ENCODE measurements around the gene IQSEC1. TPM values are rescaled to one million over a fixed set of nuclear protein-coding genes. Genes with fewer than 3 reads are reported as not detected.
A peak's percentile ranks its signal among the peaks of the same experiment; 100 is the strongest.

The IQSEC1 gene
- total and polyA plus RNA-seq, 9 of the 15 experiments (the other 6 are each of a cell fraction or from before 2014, with no cell fraction given) = 0.56 to 39.0 (median 6.8) TPM

DNA sequence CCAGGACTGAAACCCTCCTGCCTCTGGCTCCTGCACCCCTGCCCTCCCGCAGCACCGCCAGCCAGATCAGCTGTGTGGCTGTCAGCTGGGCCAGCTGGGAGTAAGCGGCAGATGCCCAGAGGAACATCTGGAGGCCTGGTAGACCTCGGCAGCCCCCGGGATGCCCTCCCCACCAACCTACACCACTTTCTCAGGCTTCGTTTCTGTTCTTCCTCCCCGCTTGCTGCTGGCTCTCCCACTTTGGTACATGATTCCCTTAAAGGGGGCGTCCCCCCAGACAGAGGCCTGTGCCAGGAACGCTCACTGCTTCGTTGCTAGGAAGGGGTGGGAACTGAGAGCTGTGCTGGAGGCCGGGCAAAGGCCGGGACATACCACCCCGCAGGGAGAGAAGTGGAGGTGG is 140.5 kb downstream of the IQSEC1 start (continued):
- no peak for TF ChIP-seq MAFK (IDR thresholded peaks at IDR 0.05; ENCODE audit: low read length)
- TF ChIP-seq SUPT5H (IDR thresholded peaks at IDR 0.05) = no peak
- TF ChIP-seq, protein P1, sequence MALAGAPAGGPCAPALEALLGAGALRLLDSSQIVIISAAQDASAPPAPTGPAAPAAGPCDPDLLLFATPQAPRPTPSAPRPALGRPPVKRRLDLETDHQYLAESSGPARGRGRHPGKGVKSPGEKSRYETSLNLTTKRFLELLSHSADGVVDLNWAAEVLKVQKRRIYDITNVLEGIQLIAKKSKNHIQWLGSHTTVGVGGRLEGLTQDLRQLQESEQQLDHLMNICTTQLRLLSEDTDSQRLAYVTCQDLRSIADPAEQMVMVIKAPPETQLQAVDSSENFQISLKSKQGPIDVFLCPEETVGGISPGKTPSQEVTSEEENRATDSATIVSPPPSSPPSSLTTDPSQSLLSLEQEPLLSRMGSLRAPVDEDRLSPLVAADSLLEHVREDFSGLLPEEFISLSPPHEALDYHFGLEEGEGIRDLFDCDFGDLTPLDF (CRISPR knock-in tag; IDR thresholded peaks at IDR 0.05) = no peak
- TF ChIP-seq STAT5B (CRISPR knock-in tag; IDR thresholded peaks at IDR 0.05) = no peak
- no peak for TF ChIP-seq FUS (optimal IDR thresholded peaks at IDR 0.05; ENCODE audit: low read depth, low read length)
- TF ChIP-seq CHCHD3 (CRISPR knock-in tag; IDR thresholded peaks at IDR 0.05) = no peak

DNA sequence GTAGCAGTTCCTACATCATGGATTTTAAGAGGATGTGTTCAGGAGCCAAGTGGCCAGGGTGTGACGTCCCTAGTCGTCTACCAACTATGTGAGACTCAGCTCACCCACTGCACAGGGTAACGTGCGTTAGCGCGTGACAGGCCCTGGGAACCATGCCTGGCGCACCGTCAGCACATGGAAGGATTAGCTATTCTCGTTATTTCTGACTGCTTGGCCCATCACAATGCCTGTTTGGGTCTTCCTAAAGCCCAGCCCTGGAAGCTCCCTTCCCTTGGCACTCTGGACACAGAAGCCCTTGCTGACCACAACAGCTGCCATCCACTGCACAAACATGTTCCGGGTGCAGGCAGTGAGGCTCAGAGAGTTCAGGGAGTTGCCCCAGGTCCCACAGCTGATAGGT is 140.9 kb downstream of the IQSEC1 start:
- DNase-seq (ENCODE audit: extremely low read depth in 1 of 4, low spot score in 3 of 4) = no peak
- BruUV-seq (replicated peaks) = no TSS peak

More for the DNA sequence above, 140.9 kb downstream of the IQSEC1 start:
- POLR2A ChIA-PET = interaction anchor here (1.2 to 2.0 kb wide), 2 partner anchors 21 to 44 kb away, joined by 4 to 5 read pairs; no protein-coding TSS in a partner anchor
- Histone ChIP-seq H3K9ac (ENCODE audit: insufficient read depth in 1 of 2, low read depth in 2 of 2, low read length in 2 of 2) (peak overlapping the region in 1 of 2 experiments; percentile 6; a peak in 2 of 4 replicates), H3K36me3 (ENCODE audit: control insufficient read depth, insufficient read depth, low read length) (peaks cover 77% of the 10 kb centered on the region), H3K9me3 (replicated peaks; ENCODE audit: control insufficient read depth, insufficient read depth, low read depth, low read length) (no peaks in the 10 kb centered on the region), H3K79me2 (ENCODE audit: control insufficient read depth, insufficient read depth, low read length) (peaks cover 4% of the 10 kb centered on the region; the same call in 1 of the 3 replicates), H3K4me2 (ENCODE audit: insufficient read depth, low read length) (no peak overlapping the region), H4K20me1 (replicated peaks; ENCODE audit: control insufficient read depth, insufficient read depth, low read length) (peaks cover 23% of the 10 kb centered on the region), H2AFZ (ENCODE audit: low read depth, low read length) (no peak overlapping the region), H3K4me1 (replicated peaks in 1 of 2; ENCODE audit: control insufficient read depth in 2 of 2, insufficient read depth in 2 of 2, low read length in 2 of 2) (peaks cover 0 to 42% of the 10 kb centered on the region in 2 experiments; a peak in 3 of 5 replicates), H3K4me3 (no peak overlapping the region), H3K9me1 (ENCODE audit: control insufficient read depth, insufficient read depth, low read length) (peaks cover 3% of the 10 kb centered on the region), H3K27me3 (ENCODE audit: control insufficient read depth in 2 of 2, insufficient read depth in 2 of 2, low read length in 2 of 2) (no peaks in the 10 kb centered on the region), H3K27ac (ENCODE audit: extremely low read depth, low read depth, low read length) (no peak overlapping the region)
- ATAC-seq (no peak), FAIRE-seq (no peak)
- in situ Hi-C loops (cut with MboI) (no loop called here), intact Hi-C loops (cut with micrococcal nuclease) (no loop called here)
- WGBS (ENCODE audit: insufficient coverage, low coverage, missing lambda C conversion rate) = 88% methylated on average over 10 of the region's 10 CpGs
- TF ChIP-seq ZNF263 (CRISPR knock-in tag; IDR thresholded peaks at IDR 0.05; ENCODE audit: borderline replicate concordance) = no peak
- no peak for TF ChIP-seq ZHX1 (conservative IDR thresholded peaks at IDR 0.05; ENCODE audit: low read length)
- TF ChIP-seq, protein P2, sequence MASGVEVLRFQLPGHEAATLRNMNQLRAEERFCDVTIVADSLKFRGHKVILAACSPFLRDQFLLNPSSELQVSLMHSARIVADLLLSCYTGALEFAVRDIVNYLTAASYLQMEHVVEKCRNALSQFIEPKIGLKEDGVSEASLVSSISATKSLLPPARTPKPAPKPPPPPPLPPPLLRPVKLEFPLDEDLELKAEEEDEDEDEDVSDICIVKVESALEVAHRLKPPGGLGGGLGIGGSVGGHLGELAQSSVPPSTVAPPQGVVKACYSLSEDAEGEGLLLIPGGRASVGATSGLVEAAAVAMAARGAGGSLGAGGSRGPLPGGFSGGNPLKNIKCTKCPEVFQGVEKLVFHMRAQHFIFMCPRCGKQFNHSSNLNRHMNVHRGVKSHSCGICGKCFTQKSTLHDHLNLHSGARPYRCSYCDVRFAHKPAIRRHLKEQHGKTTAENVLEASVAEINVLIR (CRISPR knock-in tag; IDR thresholded peaks at IDR 0.05) = no peak
- CTCF ChIA-PET (ENCODE audit: low intra/inter-chr PET ratio) = no interaction called here
